ENCODE measurements around the gene BCL2L13.
A peak's percentile ranks its signal among the peaks of the same experiment; 100 is the strongest.
"Not testable (repeated sequence)": the region's sequence is repeated elsewhere in the genome, so short reads cannot be mapped to it uniquely, and the experiment has no call there.

BCL2L13 gene

GRCh38 chr22:17749605-17750395 lies 111.2 kb downstream of the BCL2L13 start:
- DNase-seq (ENCODE audit: insufficient read length, low spot score), result no peak
- FAIRE-seq, result no peak

DNA sequence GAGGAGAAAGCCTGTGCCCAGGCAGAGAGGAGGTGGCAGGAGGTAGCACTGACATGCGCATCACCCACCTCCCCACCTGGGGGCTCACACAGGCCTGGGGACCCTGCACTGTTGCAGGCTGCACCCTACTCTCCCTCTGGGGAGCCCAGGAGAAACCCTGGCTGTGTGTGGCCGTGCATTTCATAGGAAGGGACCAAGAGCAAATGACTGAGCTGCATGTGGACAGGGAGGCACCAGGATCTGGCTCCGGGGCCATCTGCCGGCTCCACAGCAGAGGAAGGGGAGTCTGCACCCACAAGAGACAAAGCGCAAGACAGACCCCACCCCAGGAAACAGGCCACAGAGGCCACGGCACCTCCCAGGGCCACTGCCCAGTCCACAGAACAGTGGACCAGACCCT lies 113.0 kb downstream of the BCL2L13 start:
- DNase-seq (ENCODE audit: insufficient read length, low spot score) (no peak), FAIRE-seq (no peak)

- FAIRE-seq (no peak), DNase-seq (ENCODE audit: insufficient read length, low spot score) (no peak)
These were observed 114.9 kb downstream of the BCL2L13 start for GRCh38 chr22:17753401-17753989.

DNA sequence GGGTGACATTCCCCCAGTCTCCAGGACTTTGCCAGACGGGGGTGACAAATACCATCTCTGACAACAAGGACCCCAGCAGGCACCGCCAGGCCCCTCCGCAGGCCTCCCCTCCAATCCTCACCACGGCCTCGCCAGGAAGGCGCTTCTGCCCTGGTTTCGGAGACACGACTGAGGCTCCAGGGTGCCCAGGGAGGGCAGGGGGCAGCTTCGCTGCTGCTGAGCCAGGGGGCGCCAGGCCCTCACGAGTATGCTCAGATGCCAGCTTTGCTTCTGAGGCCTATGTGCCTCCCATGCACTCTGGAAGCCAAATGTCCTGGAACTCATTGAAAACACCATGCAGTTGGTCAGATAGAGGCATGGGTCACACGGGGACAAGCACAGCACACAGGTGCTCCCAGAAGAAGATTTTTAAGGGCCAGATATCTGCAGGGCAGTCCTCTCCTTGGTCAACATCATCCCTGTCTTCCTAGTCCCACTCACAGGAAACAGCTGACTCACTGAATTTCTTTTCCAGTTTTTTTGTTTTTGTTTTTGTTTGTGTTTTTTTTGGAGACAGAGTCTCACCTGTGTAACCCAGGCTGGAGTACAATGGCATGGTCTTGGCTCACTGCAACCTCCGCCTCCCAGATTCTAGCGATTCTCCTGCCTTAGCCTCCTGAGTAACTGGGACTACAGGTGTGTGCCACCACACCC lies 115.8 kb downstream of the BCL2L13 start:
- no peak for FAIRE-seq
- DNase-seq (ENCODE audit: insufficient read length, low spot score), result peak; percentile 45

DNA sequence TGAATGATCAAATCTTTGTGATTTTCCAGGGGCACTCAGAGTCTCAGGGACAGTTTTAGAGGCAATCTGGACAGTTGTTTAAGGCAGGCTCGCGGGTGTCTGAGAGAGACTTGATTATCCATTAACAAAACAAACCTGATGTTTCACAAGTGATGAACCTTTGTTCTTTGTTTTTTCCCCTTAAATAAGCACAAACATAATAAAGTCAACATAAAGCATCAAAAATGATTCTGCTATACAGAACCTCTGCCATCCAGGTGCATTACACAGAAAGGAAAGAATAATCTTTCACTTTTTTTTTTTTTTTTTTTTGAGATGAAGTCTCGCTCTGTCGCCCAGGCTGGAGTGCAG lies 122.6 kb downstream of the BCL2L13 start:
- DNase-seq (ENCODE audit: insufficient read length, low spot score) (no peak), FAIRE-seq (no peak)

GRCh38 chr22:17763442-17763841 lies 124.9 kb downstream of the BCL2L13 start:
- FAIRE-seq; DNase-seq (ENCODE audit: insufficient read length, low spot score): not testable (repeated sequence)

GRCh38 chr22:17764036-17764435 lies 125.5 kb downstream of the BCL2L13 start:
- DNase-seq (ENCODE audit: insufficient read length, low spot score) (no peak), FAIRE-seq (no peak)

DNA sequence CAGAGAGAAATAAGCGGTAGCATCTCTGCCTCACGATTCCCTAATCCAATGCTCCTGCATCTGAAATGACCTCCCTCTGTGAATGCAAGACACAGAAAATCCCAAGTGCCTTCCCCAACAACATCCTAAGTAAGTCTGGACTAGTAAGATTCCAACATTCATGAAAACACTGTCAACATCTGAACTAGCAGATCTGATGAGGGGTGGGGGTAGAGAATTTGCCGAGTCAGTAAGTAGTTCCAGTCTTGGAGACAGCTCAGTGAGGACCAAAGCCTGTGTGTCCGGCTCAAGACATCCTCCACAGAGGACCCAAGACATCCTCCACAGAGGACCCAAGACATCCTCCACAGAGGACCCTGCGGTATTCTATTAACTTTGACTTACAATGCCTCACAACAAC lies 126.3 kb downstream of the BCL2L13 start:
- DNase-seq (ENCODE audit: insufficient read length, low spot score); FAIRE-seq: not testable (repeated sequence)

GRCh38 chr22:17767233-17768065 lies 128.9 kb downstream of the BCL2L13 start:
- DNase-seq (ENCODE audit: insufficient read length, low spot score) (no peak), FAIRE-seq (no peak)

GRCh38 chr22:17769013-17769715 lies 130.6 kb downstream of the BCL2L13 start:
- FAIRE-seq, result no peak

DNA sequence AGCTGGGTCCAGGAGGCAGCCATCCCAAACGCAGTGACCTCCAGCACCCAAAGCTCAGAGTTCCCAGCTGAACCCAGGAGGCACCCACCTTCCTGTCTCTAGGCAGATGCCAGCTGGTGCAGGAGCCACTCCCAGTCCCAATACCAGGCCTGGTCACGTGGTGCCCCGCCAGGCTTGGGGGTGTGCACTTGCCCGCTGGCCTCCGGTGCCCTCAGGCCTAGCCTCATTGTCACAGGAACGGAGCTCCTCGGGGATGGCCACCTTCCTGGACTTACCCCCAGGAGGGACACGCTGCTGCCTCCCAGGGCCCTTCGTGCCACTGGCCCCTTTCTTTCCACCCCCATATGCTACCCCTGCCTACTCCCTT lies 131.1 kb downstream of the BCL2L13 start:
- no peak for FAIRE-seq
- no peak for DNase-seq (ENCODE audit: insufficient read length, low spot score)

More at GRCh38 chr22:17769013-17769715, 130.6 kb downstream of the BCL2L13 start:
- no peak for DNase-seq (ENCODE audit: insufficient read length, low spot score)

DNA sequence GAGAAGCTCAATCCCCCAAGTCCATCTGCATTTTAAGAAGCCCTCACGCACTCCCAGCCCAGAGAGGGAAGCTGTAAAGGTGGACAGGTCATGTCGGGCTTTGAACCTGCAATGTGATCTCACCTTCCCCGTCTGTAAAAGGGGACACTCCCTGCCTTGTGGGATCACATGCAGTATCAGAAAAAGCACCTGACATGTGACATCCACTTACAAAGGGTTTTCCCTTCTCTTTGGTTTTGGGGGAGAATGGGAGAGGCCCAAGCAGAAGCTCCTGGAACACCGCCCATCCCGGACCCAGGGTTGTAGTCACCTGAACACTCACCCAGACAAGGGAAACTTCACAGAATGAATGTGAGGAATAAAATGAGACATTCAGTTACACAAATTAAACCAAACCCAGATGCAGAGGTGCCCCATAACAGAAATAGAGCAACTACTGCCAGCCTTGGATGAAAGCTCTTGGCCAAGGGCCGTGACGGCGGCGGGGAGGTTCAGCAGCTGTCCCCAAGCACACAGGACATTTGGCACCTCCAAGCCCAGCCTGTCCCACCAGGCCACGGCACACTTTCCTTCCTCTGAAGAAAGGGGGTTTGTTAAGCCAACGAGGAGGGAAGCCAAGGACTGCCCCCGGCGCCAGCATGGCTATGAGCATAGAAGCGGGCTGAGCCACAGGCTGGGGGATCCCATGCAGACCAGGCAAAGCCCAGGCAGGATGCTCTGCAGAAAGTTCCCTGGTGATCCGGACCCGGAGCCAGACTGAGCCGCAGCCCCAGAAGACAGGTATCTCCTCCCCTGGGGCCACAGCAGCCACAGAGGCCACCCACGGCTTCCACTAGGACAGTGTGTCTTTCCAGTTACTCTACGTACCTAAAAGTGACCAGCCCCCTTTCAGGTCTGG lies 131.9 kb downstream of the BCL2L13 start:
- FAIRE-seq (no peak), DNase-seq (ENCODE audit: insufficient read length, low spot score) (no peak)

DNA sequence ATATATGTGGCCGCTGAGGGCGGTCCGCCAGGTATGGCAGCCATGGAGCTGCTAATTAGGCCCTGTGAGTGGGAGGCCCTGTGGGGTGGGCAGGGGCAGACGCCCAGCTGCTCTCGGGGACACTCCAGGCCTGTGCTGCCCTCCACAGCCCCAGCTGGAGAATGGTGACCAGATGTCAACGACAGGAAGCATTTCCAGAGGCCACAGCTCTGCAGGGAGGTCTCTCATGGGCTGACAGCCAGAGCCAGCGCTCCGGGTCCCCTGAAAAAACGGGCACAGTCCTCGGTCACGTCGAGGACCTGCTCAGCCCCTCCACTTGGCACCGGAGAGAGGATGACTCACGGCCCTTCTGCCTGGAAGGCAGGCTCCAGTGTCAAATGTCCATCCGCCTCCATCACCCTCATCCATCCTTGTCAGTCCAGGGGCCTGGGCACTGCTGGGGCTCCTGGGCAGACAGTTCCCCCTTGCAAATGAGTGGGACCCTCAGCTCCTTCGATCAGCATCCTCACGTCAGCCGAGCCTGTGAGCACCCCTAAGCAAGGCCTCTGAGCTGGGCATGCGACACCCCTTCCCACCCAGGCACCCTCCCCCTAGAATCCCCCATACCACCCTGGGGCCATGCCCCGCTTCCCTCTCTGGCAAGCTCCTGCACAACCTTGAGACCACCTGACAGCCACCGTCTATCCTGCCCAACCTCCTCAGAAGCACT lies 133.8 kb downstream of the BCL2L13 start:
- DNase-seq (ENCODE audit: insufficient read length, low spot score), result peak; percentile 79
- FAIRE-seq, result peak; percentile 86

DNA sequence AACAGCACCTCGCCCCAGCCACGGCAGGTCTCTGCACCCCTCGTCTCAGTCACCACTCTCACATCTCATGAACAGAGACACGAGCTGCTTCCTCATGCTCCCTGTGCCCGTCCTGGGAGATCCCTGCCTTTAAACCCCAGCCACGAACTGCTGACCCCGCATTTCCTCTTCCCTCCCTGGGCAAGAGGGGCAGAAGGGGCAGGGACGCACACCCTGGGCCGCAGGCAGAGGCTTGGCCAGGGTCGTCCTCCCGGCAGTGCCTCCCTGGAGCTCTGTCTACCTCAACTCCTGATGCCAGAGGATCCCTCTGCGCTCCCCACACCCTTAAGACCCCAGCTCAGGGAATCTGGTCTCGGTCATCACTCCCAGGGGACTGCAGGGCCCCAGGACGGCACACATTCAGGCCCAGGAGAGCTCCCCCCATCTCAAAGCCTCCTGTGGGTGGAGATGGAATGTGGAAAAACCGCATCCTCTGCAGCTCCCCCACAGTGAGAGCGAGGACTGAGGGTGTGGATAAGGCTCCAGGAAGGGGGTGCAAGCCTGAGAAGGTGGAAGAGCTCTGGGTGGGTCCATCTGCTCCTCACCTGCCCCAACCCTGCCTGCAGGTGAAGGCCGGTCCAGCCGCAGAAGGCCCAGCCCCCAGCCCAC lies 134.5 kb downstream of the BCL2L13 start:
- FAIRE-seq, result peak; percentile 69

GRCh38 chr22:17773606-17774205 lies 135.1 kb downstream of the BCL2L13 start:
- no peak for DNase-seq (ENCODE audit: insufficient read length, low spot score)
- FAIRE-seq, result no peak

More for the DNA sequence above, 134.5 kb downstream of the BCL2L13 start:
- DNase-seq (ENCODE audit: insufficient read length, low spot score), result peak; percentile 63

GRCh38 chr22:17774206-17774925 lies 135.8 kb downstream of the BCL2L13 start, which contains the start of gene BID:
BID (minus strand) TSS chr22:17774469; CDS start chr22:17750116, 24,353 bp downstream.
- DNase-seq (ENCODE audit: insufficient read length, low spot score), result no peak
- FAIRE-seq, result no peak
